ENCODE data around the gene DNAJC4. TPM values are rescaled to one million over a fixed set of nuclear protein-coding genes. Genes with fewer than 3 reads are reported as not detected.

Gene DNAJC4
- total RNA-seq, 1 experiment from 2014 or later, result 24.2 TPM

GRCh38 chr11:64262271-64263002, 32.1 kb downstream of the DNAJC4 start:
- H2BK15ac ChIP-seq (ENCODE audit: low read depth, low read length), result no peak overlapping the region
- no peak overlapping the region for H3K23ac ChIP-seq (ENCODE audit: insufficient read length, low read depth, low read length)
- Mint-ChIP-seq H3K9me3 (no peaks in the 10 kb centered on the region), H3K4me3 (no peak overlapping the region; a peak in 1 of 5 replicates), H3K4me1 (peaks cover 0 to 8% of the 10 kb centered on the region in 2 experiments; a peak in 3 of 4 replicates), H3K27me3 (ENCODE audit: low read depth) (no peaks in the 10 kb centered on the region), H3K27ac (0 out of 7 replicates have a peak overlapping the region, but pooled peaks of 1 of the 3 experiments have one; percentile 31), H3K36me3 (ENCODE audit: insufficient read depth in 1 of 3, low read depth in 3 of 3) (peaks cover 49 to 85% (median 67%) of the 10 kb centered on the region in 3 experiments)
- no peak overlapping the region for H3K9ac ChIP-seq (ENCODE audit: extremely low read depth, insufficient read length, low read length)
- DNase-seq, result no peak
- H3K4me1 ChIP-seq (ENCODE audit: insufficient read depth, low read length), result no peaks in the 10 kb centered on the region
- H2BK12ac ChIP-seq (ENCODE audit: insufficient read length, low read depth, low read length), result no peak overlapping the region
- H3K56ac ChIP-seq (ENCODE audit: insufficient read length, low read depth, low read length), result no peak overlapping the region
- no peak overlapping the region for H4K91ac ChIP-seq (ENCODE audit: insufficient read length, low read depth, low read length)
- no peak overlapping the region for H4K8ac ChIP-seq (replicated peaks; ENCODE audit: insufficient read length, low read depth, low read length)
- no peak overlapping the region for H4K5ac ChIP-seq (ENCODE audit: insufficient read length, low read depth, low read length)
- no peaks in the 10 kb centered on the region for H3K9me3 ChIP-seq (ENCODE audit: control insufficient read depth, low read depth, low read length)
- TF ChIP-seq, protein P1, sequence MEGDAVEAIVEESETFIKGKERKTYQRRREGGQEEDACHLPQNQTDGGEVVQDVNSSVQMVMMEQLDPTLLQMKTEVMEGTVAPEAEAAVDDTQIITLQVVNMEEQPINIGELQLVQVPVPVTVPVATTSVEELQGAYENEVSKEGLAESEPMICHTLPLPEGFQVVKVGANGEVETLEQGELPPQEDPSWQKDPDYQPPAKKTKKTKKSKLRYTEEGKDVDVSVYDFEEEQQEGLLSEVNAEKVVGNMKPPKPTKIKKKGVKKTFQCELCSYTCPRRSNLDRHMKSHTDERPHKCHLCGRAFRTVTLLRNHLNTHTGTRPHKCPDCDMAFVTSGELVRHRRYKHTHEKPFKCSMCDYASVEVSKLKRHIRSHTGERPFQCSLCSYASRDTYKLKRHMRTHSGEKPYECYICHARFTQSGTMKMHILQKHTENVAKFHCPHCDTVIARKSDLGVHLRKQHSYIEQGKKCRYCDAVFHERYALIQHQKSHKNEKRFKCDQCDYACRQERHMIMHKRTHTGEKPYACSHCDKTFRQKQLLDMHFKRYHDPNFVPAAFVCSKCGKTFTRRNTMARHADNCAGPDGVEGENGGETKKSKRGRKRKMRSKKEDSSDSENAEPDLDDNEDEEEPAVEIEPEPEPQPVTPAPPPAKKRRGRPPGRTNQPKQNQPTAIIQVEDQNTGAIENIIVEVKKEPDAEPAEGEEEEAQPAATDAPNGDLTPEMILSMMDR (conservative IDR thresholded peaks at IDR 0.05), result no peak
- no peak overlapping the region for H2BK5ac ChIP-seq (ENCODE audit: insufficient read length, low read length)
- H3K23me2 ChIP-seq (ENCODE audit: insufficient read length, low read depth, low read length, poor library complexity, severe bottlenecking), result no peaks in the 10 kb centered on the region
- no peak overlapping the region for H2BK20ac ChIP-seq (ENCODE audit: low read depth, low read length, poor library complexity, severe bottlenecking)
- H3K27me3 ChIP-seq (ENCODE audit: insufficient read depth, low read length), result no peaks in the 10 kb centered on the region
- no peaks in the 10 kb centered on the region for H3K79me1 ChIP-seq (ENCODE audit: insufficient read depth, low read depth, low read length, poor library complexity, severe bottlenecking)
- no peak overlapping the region for H2BK120ac ChIP-seq (ENCODE audit: low read depth, low read length, poor library complexity, severe bottlenecking)
- no peak overlapping the region for H2AK5ac ChIP-seq (ENCODE audit: insufficient read length, low read length)
- H2AFZ ChIP-seq (ENCODE audit: low read length), result no peak overlapping the region
- no peaks in the 10 kb centered on the region for H3K79me2 ChIP-seq (ENCODE audit: insufficient read depth, low read length)
- H3K4ac ChIP-seq (ENCODE audit: low read depth, low read length), result no peak overlapping the region
- no peak overlapping the region for H3K27ac ChIP-seq (ENCODE audit: insufficient read length, low read depth, low read length)
- H3K14ac ChIP-seq (ENCODE audit: insufficient read depth, low read length), result no peak overlapping the region
- H3K18ac ChIP-seq (ENCODE audit: insufficient read length, low read depth, low read length), result no peak overlapping the region
- H3K4me2 ChIP-seq (ENCODE audit: insufficient read depth, insufficient read length, low read length), result no peak overlapping the region
- no peak overlapping the region for H3T11ph ChIP-seq (ENCODE audit: low read length)
- no peaks in the 10 kb centered on the region for H4K20me1 ChIP-seq (ENCODE audit: control insufficient read depth, insufficient read depth, insufficient read length)
- no CpG with 5 or more reads among the region's 42 CpGs for WGBS (ENCODE audit: extremely low coverage, insufficient read length, low lambda C conversion rate)

Measured in H9 (cell line).